Putamen (tissue), 1 donor: ENCODE data around the gene NSD1.

ENCODE experiments used
- DNase-seq: peaks from one replicate; pipeline ENCODE4 v3.0.0-alpha.2; 2016; ENCODE audit warnings: low spot score

Gene NSD1

GRCh38 chr5:177309351-177310191 lies 176.0 kb downstream of the NSD1 start:
- DNase-seq, result no peak

- no peak for DNase-seq
These were observed 176.8 kb downstream of the NSD1 start for GRCh38 chr5:177310332-177310731.

GRCh38 chr5:177310757-177311391 lies 177.3 kb downstream of the NSD1 start:
- DNase-seq, result no peak

- DNase-seq, result no peak
These were observed 177.8 kb downstream of the NSD1 start for GRCh38 chr5:177311392-177311722.

- DNase-seq, result peak; percentile 95
These were observed 178.4 kb downstream of the NSD1 start, which contains the start of gene MXD3 for GRCh38 chr5:177311723-177312648. Gene MXD3, minus strand, starts transcription at chr5:177311898. Its CDS starts 68 bp downstream, at chr5:177311830.

- no peak for DNase-seq
These were observed 179.1 kb downstream of the NSD1 start for GRCh38 chr5:177312649-177313181.

GRCh38 chr5:177313561-177314259 lies 180.1 kb downstream of the NSD1 start:
- DNase-seq, result no peak

- no peak for DNase-seq
These were observed 181.1 kb downstream of the NSD1 start for GRCh38 chr5:177314376-177315342.

GRCh38 chr5:177315411-177315810 lies 181.8 kb downstream of the NSD1 start:
- no peak for DNase-seq

- no peak for DNase-seq
These were observed 182.4 kb downstream of the NSD1 start for GRCh38 chr5:177316005-177316404.

- peak; percentile 64 for DNase-seq
These were observed 184.4 kb downstream of the NSD1 start for GRCh38 chr5:177317959-177318377.

GRCh38 chr5:177319913-177320588 lies 186.5 kb downstream of the NSD1 start:
- no peak for DNase-seq

GRCh38 chr5:177320879-177321278 lies 187.3 kb downstream of the NSD1 start:
- DNase-seq, result no peak

- DNase-seq, result no peak
These were observed 192.4 kb downstream of the NSD1 start for GRCh38 chr5:177325868-177326381.

GRCh38 chr5:177327539-177328522 lies 194.3 kb downstream of the NSD1 start:
- DNase-seq, result no peak

GRCh38 chr5:177328545-177329231 lies 195.1 kb downstream of the NSD1 start:
- no peak for DNase-seq

GRCh38 chr5:177329883-177330282 lies 196.3 kb downstream of the NSD1 start:
- DNase-seq, result no peak
